Hematopoietic multipotent progenitor cell treated with erythropoietin and hydrocortisone succinate and interleukin-3 and kit ligand, for 15 days (in vitro differentiated cells): ENCODE data around the gene CNTN4.

Experiments
- DNase-seq: peaks from one replicate; pipeline ENCODE4 v3.0.0-alpha.2; 2015; ENCODE audit warnings: low spot score

Gene CNTN4

GRCh38 chr3:2686816-2687502 is 588.3 kb downstream of the CNTN4 start:
- DNase-seq = no peak

GRCh38 chr3:2697589-2697988 is 598.9 kb downstream of the CNTN4 start:
- DNase-seq = no peak

- DNase-seq = no peak
Measured at GRCh38 chr3:2701471-2701870, 602.8 kb downstream of the CNTN4 start.

- no peak for DNase-seq
Measured at GRCh38 chr3:2706144-2706835, 607.6 kb downstream of the CNTN4 start.

- no peak for DNase-seq
Measured at GRCh38 chr3:2706836-2707210, 608.2 kb downstream of the CNTN4 start.

- no peak for DNase-seq
Measured at GRCh38 chr3:2711081-2711480, 612.4 kb downstream of the CNTN4 start.

- no peak for DNase-seq
Measured at GRCh38 chr3:2713923-2714322, 615.3 kb downstream of the CNTN4 start.

- DNase-seq = no peak
Measured at GRCh38 chr3:2714834-2715233, 616.2 kb downstream of the CNTN4 start.

- no peak for DNase-seq
Measured at GRCh38 chr3:2727101-2727500, 628.4 kb downstream of the CNTN4 start.

GRCh38 chr3:2727610-2728318 is 629.1 kb downstream of the CNTN4 start:
- no peak for DNase-seq

- no peak for DNase-seq
Measured at GRCh38 chr3:2731843-2732242, 633.2 kb downstream of the CNTN4 start.

GRCh38 chr3:2735392-2735894 is 636.8 kb downstream of the CNTN4 start:
- DNase-seq = no peak

- no peak for DNase-seq
Measured at GRCh38 chr3:2741516-2741915, 642.9 kb downstream of the CNTN4 start.

GRCh38 chr3:2765002-2765579 is 666.4 kb downstream of the CNTN4 start:
- DNase-seq = no peak

GRCh38 chr3:2770451-2770850 is 671.8 kb downstream of the CNTN4 start:
- DNase-seq = no peak

GRCh38 chr3:2771193-2771592 is 672.5 kb downstream of the CNTN4 start:
- DNase-seq = no peak

GRCh38 chr3:2771741-2772140 is 673.1 kb downstream of the CNTN4 start:
- DNase-seq = no peak

- no peak for DNase-seq
Measured at GRCh38 chr3:2772803-2773202, 674.1 kb downstream of the CNTN4 start.

GRCh38 chr3:2774481-2775249 is 676.0 kb downstream of the CNTN4 start:
- DNase-seq = no peak

- no peak for DNase-seq
Measured at GRCh38 chr3:2783261-2783660, 684.6 kb downstream of the CNTN4 start.

GRCh38 chr3:2784627-2785026 is 686.0 kb downstream of the CNTN4 start:
- no peak for DNase-seq

- no peak for DNase-seq
Measured at GRCh38 chr3:2790266-2790815, 691.7 kb downstream of the CNTN4 start.
